HG02798 (cell line): ENCODE measurements around the gene KATNAL1.

ENCODE experiments used
- ATAC-seq: cut with Tn5 transposase; IDR thresholded peaks from one replicate; pipeline ENCODE4 v1.9.1; 2021; ENCODE audit warnings: mild to moderate bottlenecking; ENCODE audit not compliant: unreplicated experiment, poor library complexity

Gene KATNAL1

GRCh38 chr13:30235216-30235615 is 72.1 kb downstream of the KATNAL1 start:
- ATAC-seq: no peak

GRCh38 chr13:30234619-30235162 is 72.7 kb downstream of the KATNAL1 start:
- no peak for ATAC-seq

- ATAC-seq: no peak
These were observed 82.6 kb downstream of the KATNAL1 start for GRCh38 chr13:30224732-30225131.

GRCh38 chr13:30222254-30222653 is 85.1 kb downstream of the KATNAL1 start:
- ATAC-seq: no peak

GRCh38 chr13:30216111-30216510 is 91.2 kb downstream of the KATNAL1 start:
- no peak for ATAC-seq

- ATAC-seq: no peak
These were observed 95.1 kb downstream of the KATNAL1 start for GRCh38 chr13:30212256-30212655.

GRCh38 chr13:30211745-30212144 is 95.6 kb downstream of the KATNAL1 start:
- ATAC-seq: no peak

GRCh38 chr13:30204564-30204963 is 102.8 kb downstream of the KATNAL1 start:
- peak; percentile 51 for ATAC-seq

GRCh38 chr13:30196025-30196424 is 111.3 kb downstream of the KATNAL1 start:
- ATAC-seq: no peak

- ATAC-seq: no peak
These were observed 112.4 kb downstream of the KATNAL1 start for GRCh38 chr13:30194906-30195305.

- no peak for ATAC-seq
These were observed 113.8 kb downstream of the KATNAL1 start for GRCh38 chr13:30193279-30194234.

- no peak for ATAC-seq
These were observed 114.8 kb downstream of the KATNAL1 start for GRCh38 chr13:30192320-30193093.

- no peak for ATAC-seq
These were observed 115.8 kb downstream of the KATNAL1 start for GRCh38 chr13:30191491-30192100.

- ATAC-seq: no peak
These were observed 120.5 kb downstream of the KATNAL1 start for GRCh38 chr13:30186634-30187415.

GRCh38 chr13:30181888-30182651 is 125.3 kb downstream of the KATNAL1 start:
- ATAC-seq: no peak

GRCh38 chr13:30179597-30180276 is 127.6 kb downstream of the KATNAL1 start:
- no peak for ATAC-seq

GRCh38 chr13:30178976-30179375 is 128.4 kb downstream of the KATNAL1 start:
- no peak for ATAC-seq

- no peak for ATAC-seq
These were observed 132.2 kb downstream of the KATNAL1 start for GRCh38 chr13:30175166-30175565.
